ENCODE data around the gene IER5. TPM values are rescaled to one million over a fixed set of nuclear protein-coding genes. Genes with fewer than 3 reads are reported as not detected.

Gene IER5
- total RNA-seq, 1 experiment from 2014 or later = 18.2 TPM

DNA sequence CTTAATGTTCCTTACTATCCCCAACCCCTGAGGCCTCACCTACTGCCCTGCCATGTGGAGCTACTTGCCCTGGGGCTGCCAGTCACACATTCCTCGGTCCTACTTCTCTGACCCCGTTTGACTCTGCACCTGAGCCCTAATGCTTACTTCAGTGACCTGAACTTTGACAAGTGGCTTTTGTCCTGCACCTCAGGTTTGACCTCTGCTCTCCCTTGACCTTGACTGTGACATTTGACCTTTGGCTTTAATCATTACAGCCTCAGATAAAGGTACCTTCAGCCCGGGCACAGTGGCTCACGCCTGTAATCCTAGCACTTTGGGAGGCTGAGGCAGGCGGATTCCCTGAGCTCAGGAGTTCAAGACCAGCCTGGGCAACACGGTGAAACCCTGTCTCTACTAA is 31.9 kb upstream of the IER5 start (continued):
- no peak for TF ChIP-seq GTF2I (CRISPR knock-in tag; conservative IDR thresholded peaks at IDR 0.05)
- TF ChIP-seq TP53 (CRISPR knock-in tag; IDR thresholded peaks at IDR 0.05) = no peak
- no peak for TF ChIP-seq CBFB (CRISPR knock-in tag; IDR thresholded peaks at IDR 0.05; ENCODE audit: low read depth)
- TF ChIP-seq ATF6 (CRISPR knock-in tag; IDR thresholded peaks at IDR 0.05) = no peak
- TF ChIP-seq ESRRA (CRISPR knock-in tag; IDR thresholded peaks at IDR 0.05; ENCODE audit: borderline replicate concordance) = no peak

GRCh38 chr1:181057079-181057478 is 31.4 kb upstream of the IER5 start:
- no peaks in the 10 kb centered on the region for H3K27me3 Mint-ChIP-seq (ENCODE audit: low read depth)
- ChIA-PET CTCF (interaction anchor here (1.0 kb wide), 1 partner anchor 175 kb away, joined by 3 read pairs; no protein-coding TSS in a partner anchor), POLR2A (no interaction called here)

More at GRCh38 chr1:181057079-181057478, 31.4 kb upstream of the IER5 start:
- H3K27ac Mint-ChIP-seq = no peak overlapping the region
- ATAC-seq (no peak), DNase-seq (ENCODE audit: low spot score) (no peak)
- 0 out of 2 replicates have a peak, but pooled peaks cover 4% of the 10 kb centered on the region for H3K36me3 Mint-ChIP-seq
- peaks cover 12% of the 10 kb centered on the region for H3K9me3 Mint-ChIP-seq
- peaks cover 10% of the 10 kb centered on the region for H3K4me1 Mint-ChIP-seq
- H3K4me3 Mint-ChIP-seq = no peak overlapping the region
- TF ChIP-seq CREB1 (CRISPR knock-in tag; IDR thresholded peaks at IDR 0.05) (no peak), ZNF263 (CRISPR knock-in tag; IDR thresholded peaks at IDR 0.05; ENCODE audit: low read depth) (no peak), ZNF232 (CRISPR knock-in tag; IDR thresholded peaks at IDR 0.05) (no peak), TP53 (CRISPR knock-in tag; IDR thresholded peaks at IDR 0.05) (no peak), ZNF532 (CRISPR knock-in tag; IDR thresholded peaks at IDR 0.05; ENCODE audit: borderline replicate concordance) (no peak), RELA (CRISPR knock-in tag; IDR thresholded peaks at IDR 0.05; ENCODE audit: borderline replicate concordance) (no peak), ZNF219 (CRISPR knock-in tag; IDR thresholded peaks at IDR 0.05; ENCODE audit: borderline replicate concordance) (no peak), GTF2I (CRISPR knock-in tag; conservative IDR thresholded peaks at IDR 0.05) (no peak), RORB (CRISPR knock-in tag; IDR thresholded peaks at IDR 0.05) (no peak), ESRRA (CRISPR knock-in tag; IDR thresholded peaks at IDR 0.05; ENCODE audit: borderline replicate concordance) (no peak), ZBTB21 (CRISPR knock-in tag; IDR thresholded peaks at IDR 0.05; ENCODE audit: borderline replicate concordance) (no peak), FOXP4 (CRISPR knock-in tag; IDR thresholded peaks at IDR 0.05) (no peak)
- TF ChIP-seq, protein P1, sequence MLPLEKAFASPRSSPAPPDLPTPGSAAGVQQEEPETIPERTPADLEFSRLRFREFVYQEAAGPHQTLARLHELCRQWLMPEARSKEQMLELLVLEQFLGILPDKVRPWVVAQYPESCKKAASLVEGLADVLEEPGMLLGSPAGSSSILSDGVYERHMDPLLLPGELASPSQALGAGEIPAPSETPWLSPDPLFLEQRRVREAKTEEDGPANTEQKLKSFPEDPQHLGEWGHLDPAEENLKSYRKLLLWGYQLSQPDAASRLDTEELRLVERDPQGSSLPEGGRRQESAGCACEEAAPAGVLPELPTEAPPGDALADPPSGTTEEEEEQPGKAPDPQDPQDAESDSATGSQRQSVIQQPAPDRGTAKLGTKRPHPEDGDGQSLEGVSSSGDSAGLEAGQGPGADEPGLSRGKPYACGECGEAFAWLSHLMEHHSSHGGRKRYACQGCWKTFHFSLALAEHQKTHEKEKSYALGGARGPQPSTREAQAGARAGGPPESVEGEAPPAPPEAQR (CRISPR knock-in tag; IDR thresholded peaks at IDR 0.05) = no peak
